Smooth muscle cell (in vitro differentiated cells): Measurements from ENCODE around the gene NATD1. TPM values are rescaled to one million over a fixed set of nuclear protein-coding genes. Genes with fewer than 3 reads are reported as not detected.

Experiments used
- DNase-seq: peaks from one replicate; lab custom pipeline; 2025; ENCODE audit not compliant: unreplicated experiment; lab: John Stamatoyannopoulos, UW
- H2AFZ ChIP-seq: fragments of 200-600 bp; sonication (generic); 2 replicates; pipeline ENCODE4 v1.6.0; 2016; ENCODE audit warnings: antibody characterized with exemption, low read depth, mild to moderate bottlenecking
- H3F3A ChIP-seq: fragments of 200-600 bp; sonication (generic); 2 replicates; pipeline ENCODE4 v1.6.0; 2017; ENCODE audit warnings: antibody characterized with exemption, low read depth
- H3K27ac ChIP-seq: fragments of 200-600 bp; sonication (generic); 2 replicates; pipeline ENCODE4 v1.5.1; 2016; ENCODE audit warnings: low read depth, mild to moderate bottlenecking
- H3K27me3 ChIP-seq: fragments of 200-600 bp; sonication (generic); 2 replicates; pipeline ENCODE4 v1.6.1; 2016; ENCODE audit warnings: low read depth, mild to moderate bottlenecking
- H3K36me3 ChIP-seq: fragments of 200-600 bp; sonication (generic); 2 replicates; pipeline ENCODE4 v1.5.1; 2016; ENCODE audit warnings: low read depth
- H3K4me1 ChIP-seq: fragments of 200-600 bp; sonication (generic); 2 replicates; pipeline ENCODE4 v1.5.1; 2016; ENCODE audit warnings: low read depth
- H3K4me2 ChIP-seq: fragments of 200-600 bp; sonication (generic); 2 replicates; pipeline ENCODE4 v1.6.0; 2016; ENCODE audit warnings: mild to moderate bottlenecking
- H3K4me3 ChIP-seq: fragments of 200-600 bp; sonication (generic); 2 replicates; pipeline ENCODE4 v1.5.1; 2016; ENCODE audit warnings: mild to moderate bottlenecking
- H3K79me2 ChIP-seq: fragments of 200-600 bp; sonication (generic); 2 replicates; pipeline ENCODE4 v1.6.0; 2016; ENCODE audit warnings: low read depth, mild to moderate bottlenecking
- H3K9ac ChIP-seq: fragments of 200-600 bp; sonication (generic); 2 replicates; pipeline ENCODE4 v1.6.0; 2016; ENCODE audit warnings: low read depth
- H3K9me3 ChIP-seq: fragments of 200-600 bp; sonication (generic); replicated peaks from 2 replicates; pipeline ENCODE4 v1.5.1; 2016; ENCODE audit warnings: low read depth
- H4K20me1 ChIP-seq: fragments of 200-600 bp; sonication (generic); 2 replicates; pipeline ENCODE4 v1.6.0; 2016; ENCODE audit warnings: low read depth
- WGBS: methylation state at CpG from one replicate; pipeline ENCODE4 v1.1.7; 2016; ENCODE audit warnings: low lambda C conversion rate; 5-methylcytosine and 5-hydroxymethylcytosine counted together
- polyA plus RNA-seq: library from polyadenylated mRNA; unstranded; fragments of >200 nt; fragmentation: Nextera tagmentation; extraction: Ambion mirVana; gene quantifications from 2 replicates; pipeline ENCODE4 v1.2.1, GENCODE V29; 2016
- total RNA-seq: library from RNA; depleted of rRNA; stranded (reverse); fragments of >200 nt; gene quantifications from 2 replicates; pipeline ENCODE4 v1.2.3, GENCODE V29; 2014
- TF ChIP-seq, protein P1 (sequence below): fragments of 200-600 bp; sonication (generic); IDR thresholded peaks from 2 replicates; pipeline ENCODE4 v1.5.1; 2017; ENCODE audit warnings: borderline replicate concordance, mild to moderate bottlenecking, antibody characterized with exemption; ENCODE audit not compliant: insufficient read depth, poor library complexity, severe bottlenecking

NATD1 gene
- total and polyA plus RNA-seq, 2 experiments from 2014 or later = 2.2 to 2.7 TPM

DNA sequence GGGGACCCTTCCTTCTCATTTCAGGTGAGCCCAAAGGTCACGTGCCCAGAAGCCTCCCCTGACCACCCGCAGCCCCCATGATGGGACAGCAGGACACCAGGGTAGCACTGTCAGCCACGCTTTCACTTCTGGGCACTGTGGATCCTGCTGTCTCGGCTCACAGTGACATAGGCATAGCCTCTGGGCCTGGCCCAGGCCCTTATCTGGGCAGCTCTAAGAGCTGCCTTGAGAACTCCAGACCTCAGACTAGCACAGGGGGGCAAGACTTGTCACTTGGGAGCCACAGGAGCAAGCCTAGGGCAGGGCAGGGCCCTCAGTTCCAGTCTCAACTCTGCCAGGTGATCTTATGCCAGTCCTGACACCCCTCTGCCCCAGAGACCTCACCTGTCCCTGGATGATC is 4.7 kb downstream of the NATD1 start:
- WGBS = 84% methylated on average over 4 of the region's 4 CpGs
- Histone ChIP-seq H3K9me3 (no peaks in the 10 kb centered on the region), H3F3A (no peaks in the 10 kb centered on the region), H3K4me2 (no peak overlapping the region), H3K27ac (no peak overlapping the region), H3K79me2 (no peaks in the 10 kb centered on the region), H3K9ac (no peak overlapping the region), H4K20me1 (peaks cover 74% of the 10 kb centered on the region), H3K4me3 (no peak overlapping the region), H2AFZ (no peak overlapping the region), H3K4me1 (peaks cover 2% of the 10 kb centered on the region), H3K36me3 (no peaks in the 10 kb centered on the region), H3K27me3 (no peaks in the 10 kb centered on the region)
- no peak for DNase-seq
- TF ChIP-seq, protein P1, sequence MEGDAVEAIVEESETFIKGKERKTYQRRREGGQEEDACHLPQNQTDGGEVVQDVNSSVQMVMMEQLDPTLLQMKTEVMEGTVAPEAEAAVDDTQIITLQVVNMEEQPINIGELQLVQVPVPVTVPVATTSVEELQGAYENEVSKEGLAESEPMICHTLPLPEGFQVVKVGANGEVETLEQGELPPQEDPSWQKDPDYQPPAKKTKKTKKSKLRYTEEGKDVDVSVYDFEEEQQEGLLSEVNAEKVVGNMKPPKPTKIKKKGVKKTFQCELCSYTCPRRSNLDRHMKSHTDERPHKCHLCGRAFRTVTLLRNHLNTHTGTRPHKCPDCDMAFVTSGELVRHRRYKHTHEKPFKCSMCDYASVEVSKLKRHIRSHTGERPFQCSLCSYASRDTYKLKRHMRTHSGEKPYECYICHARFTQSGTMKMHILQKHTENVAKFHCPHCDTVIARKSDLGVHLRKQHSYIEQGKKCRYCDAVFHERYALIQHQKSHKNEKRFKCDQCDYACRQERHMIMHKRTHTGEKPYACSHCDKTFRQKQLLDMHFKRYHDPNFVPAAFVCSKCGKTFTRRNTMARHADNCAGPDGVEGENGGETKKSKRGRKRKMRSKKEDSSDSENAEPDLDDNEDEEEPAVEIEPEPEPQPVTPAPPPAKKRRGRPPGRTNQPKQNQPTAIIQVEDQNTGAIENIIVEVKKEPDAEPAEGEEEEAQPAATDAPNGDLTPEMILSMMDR = no peak

DNA sequence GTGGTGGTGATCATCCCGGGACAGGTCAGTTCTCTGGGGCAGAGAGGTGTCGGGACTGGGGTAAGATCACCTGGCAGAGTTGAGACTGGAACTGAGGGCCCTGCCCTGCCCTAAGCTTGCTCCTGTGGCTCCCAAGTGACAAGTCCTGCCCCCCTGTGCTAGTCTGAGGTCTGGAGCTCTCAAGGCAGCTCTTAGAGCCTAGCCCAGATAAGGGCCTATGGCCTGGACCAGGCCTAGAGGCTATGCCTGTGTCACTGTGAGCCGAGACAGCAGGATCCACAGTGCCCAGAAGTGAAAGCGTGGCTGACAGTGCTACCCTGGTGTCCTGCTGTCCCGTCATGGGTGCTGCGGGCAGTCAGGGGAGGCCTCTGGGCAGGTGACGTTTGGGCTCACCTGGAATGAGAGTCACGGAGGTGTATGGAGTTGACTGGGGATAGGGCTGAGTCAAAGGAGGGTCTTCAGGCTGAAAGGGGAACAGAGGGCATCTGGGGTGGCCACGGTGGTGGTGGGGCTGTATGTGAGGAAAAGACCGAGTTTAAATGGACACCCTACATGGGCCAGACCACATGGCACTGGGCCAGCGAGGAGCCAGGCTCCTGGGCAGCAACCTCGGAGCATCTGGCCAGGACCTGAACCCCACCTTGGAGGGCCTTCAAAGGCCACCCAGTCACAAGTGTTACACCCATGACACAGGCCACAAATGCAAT is 5.5 kb downstream of the NATD1 start:
- Histone ChIP-seq H3K27ac (no peak overlapping the region), H3K36me3 (no peaks in the 10 kb centered on the region), H3K27me3 (no peaks in the 10 kb centered on the region), H3K9me3 (no peaks in the 10 kb centered on the region), H3K4me2 (no peak overlapping the region), H2AFZ (no peak overlapping the region), H3K4me3 (no peak overlapping the region), H3F3A (no peaks in the 10 kb centered on the region), H3K4me1 (peaks cover 2% of the 10 kb centered on the region), H3K9ac (no peak overlapping the region), H4K20me1 (peaks cover 81% of the 10 kb centered on the region), H3K79me2 (no peaks in the 10 kb centered on the region)
- TF ChIP-seq, protein P1 = no peak
- 90% methylated on average over 12 of the region's 12 CpGs for WGBS
- DNase-seq = no peak

DNA sequence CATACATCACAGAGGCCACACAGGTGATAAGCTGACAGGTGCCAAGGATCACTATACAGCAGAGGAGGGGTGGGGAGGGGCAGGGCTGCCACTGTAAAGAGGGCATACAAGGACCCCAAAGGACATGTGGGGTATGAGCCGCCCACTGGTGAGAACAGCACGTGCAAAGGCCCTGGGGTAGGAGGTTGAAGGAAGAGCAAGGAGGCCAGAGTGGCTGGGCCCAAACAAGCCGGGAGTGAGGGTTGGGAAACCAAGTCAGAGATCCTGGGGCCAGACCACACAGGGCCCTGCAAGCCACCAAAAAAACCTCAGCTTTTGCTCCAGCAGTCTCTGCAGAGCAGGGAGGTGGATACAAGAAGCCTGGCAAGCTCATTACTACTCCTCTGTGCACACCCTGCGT is 6.5 kb downstream of the NATD1 start:
- Histone ChIP-seq H2AFZ (no peak overlapping the region), H3K4me3 (no peak overlapping the region), H3K79me2 (no peaks in the 10 kb centered on the region), H3F3A (no peaks in the 10 kb centered on the region), H3K4me1 (no peaks in the 10 kb centered on the region), H3K9me3 (no peaks in the 10 kb centered on the region), H4K20me1 (peaks cover 84% of the 10 kb centered on the region), H3K36me3 (no peaks in the 10 kb centered on the region), H3K27ac (no peak overlapping the region), H3K9ac (no peak overlapping the region), H3K4me2 (no peak overlapping the region), H3K27me3 (no peaks in the 10 kb centered on the region)
- WGBS = 97% methylated on average over 4 of the region's 4 CpGs
- TF ChIP-seq, protein P1 = no peak
- no peak for DNase-seq

DNA sequence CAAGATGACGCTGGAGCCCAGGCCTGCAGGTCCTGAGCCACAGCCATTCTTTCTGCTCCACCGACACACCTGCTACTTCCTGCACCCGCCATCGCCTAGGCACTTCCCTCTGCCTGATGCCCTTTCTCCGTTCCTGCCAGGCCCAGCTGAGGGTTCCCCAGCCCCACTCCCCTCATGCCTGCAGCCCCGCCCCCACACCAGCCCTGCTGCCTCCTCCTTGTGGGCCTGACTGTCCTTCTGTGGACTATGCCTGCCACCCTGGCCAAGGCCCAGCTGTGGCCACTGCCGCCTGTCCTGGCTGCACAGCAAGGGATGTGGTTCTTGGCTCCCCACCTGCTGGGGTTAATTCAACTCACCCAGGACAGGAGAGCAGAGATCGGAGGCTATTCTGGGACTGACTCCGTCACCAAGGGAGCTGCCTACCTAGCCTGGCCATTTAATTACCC is 7.5 kb downstream of the NATD1 start:
- Histone ChIP-seq H3K79me2 (no peaks in the 10 kb centered on the region), H4K20me1 (peaks cover 88% of the 10 kb centered on the region), H3K36me3 (no peaks in the 10 kb centered on the region), H3K27ac (no peak overlapping the region), H3K9ac (no peak overlapping the region), H3K9me3 (no peaks in the 10 kb centered on the region), H3K4me1 (no peaks in the 10 kb centered on the region), H3K27me3 (no peaks in the 10 kb centered on the region), H3K4me3 (no peak overlapping the region), H3K4me2 (no peak overlapping the region), H2AFZ (no peak overlapping the region), H3F3A (no peaks in the 10 kb centered on the region)
- 87% methylated on average over 9 of the region's 9 CpGs for WGBS
- no peak for DNase-seq
- TF ChIP-seq, protein P1 = no peak
